ENCODE data around the gene KRT79.

KRT79 gene

DNA sequence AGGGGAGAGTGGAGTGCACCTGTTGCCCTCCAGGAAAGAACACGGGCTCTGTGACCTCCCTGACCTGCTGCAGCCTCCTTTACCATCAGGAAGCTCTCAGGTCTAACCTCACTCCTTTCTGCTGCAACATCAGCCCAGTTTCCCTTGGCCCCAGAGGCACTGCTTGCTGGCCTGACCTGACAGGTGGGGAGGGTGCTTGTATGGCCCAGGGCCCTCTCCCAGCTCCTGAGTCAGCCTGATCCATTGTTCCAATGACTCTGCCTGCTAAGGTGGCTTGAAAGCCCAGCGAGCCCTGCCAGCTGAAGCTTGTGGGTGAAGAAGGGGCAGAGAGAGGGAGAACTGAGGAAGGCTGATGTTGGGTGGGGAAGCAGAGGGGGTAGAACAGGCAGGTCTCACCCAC, 27.9 kb upstream of the KRT79 start:
- H3K4me1 ChIP-seq (ENCODE audit: insufficient read depth, low read length, severe bottlenecking): no peaks in the 10 kb centered on the region
- no peak overlapping the region for H3K27ac ChIP-seq (ENCODE audit: low read depth, low read length, poor library complexity, severe bottlenecking)
- H3K27me3 ChIP-seq (ENCODE audit: insufficient read depth, low read length): no peaks in the 10 kb centered on the region
- no peaks in the 10 kb centered on the region for H4K20me1 ChIP-seq (ENCODE audit: insufficient read depth, low read length)
- H3K9me3 ChIP-seq (ENCODE audit: low read length): no peaks in the 10 kb centered on the region
- H3K36me3 ChIP-seq (ENCODE audit: insufficient read depth, low read length): no peaks in the 10 kb centered on the region
- no peak overlapping the region for H2AFZ ChIP-seq (ENCODE audit: low read length)
- no peak overlapping the region for H3K4me3 ChIP-seq (ENCODE audit: low read depth, low read length, poor library complexity, severe bottlenecking)
- TF ChIP-seq, protein P1, sequence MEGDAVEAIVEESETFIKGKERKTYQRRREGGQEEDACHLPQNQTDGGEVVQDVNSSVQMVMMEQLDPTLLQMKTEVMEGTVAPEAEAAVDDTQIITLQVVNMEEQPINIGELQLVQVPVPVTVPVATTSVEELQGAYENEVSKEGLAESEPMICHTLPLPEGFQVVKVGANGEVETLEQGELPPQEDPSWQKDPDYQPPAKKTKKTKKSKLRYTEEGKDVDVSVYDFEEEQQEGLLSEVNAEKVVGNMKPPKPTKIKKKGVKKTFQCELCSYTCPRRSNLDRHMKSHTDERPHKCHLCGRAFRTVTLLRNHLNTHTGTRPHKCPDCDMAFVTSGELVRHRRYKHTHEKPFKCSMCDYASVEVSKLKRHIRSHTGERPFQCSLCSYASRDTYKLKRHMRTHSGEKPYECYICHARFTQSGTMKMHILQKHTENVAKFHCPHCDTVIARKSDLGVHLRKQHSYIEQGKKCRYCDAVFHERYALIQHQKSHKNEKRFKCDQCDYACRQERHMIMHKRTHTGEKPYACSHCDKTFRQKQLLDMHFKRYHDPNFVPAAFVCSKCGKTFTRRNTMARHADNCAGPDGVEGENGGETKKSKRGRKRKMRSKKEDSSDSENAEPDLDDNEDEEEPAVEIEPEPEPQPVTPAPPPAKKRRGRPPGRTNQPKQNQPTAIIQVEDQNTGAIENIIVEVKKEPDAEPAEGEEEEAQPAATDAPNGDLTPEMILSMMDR (IDR thresholded peaks at IDR 0.05; ENCODE audit: low read length): no peak
- TF ChIP-seq EZH2 (IDR thresholded peaks at IDR 0.05; ENCODE audit: borderline replicate concordance, low read length): no peak
- no peak overlapping the region for H3K4me2 ChIP-seq (ENCODE audit: low read length)
- H3K79me2 ChIP-seq (ENCODE audit: insufficient read depth, low read length): no peaks in the 10 kb centered on the region
- H3K9ac ChIP-seq (ENCODE audit: low read length): no peak overlapping the region
- no peaks in the 10 kb centered on the region for H3F3A ChIP-seq (ENCODE audit: insufficient read depth, low read length)
- no peaks in the 10 kb centered on the region for H3K9me2 ChIP-seq (ENCODE audit: low read depth, low read length)

DNA sequence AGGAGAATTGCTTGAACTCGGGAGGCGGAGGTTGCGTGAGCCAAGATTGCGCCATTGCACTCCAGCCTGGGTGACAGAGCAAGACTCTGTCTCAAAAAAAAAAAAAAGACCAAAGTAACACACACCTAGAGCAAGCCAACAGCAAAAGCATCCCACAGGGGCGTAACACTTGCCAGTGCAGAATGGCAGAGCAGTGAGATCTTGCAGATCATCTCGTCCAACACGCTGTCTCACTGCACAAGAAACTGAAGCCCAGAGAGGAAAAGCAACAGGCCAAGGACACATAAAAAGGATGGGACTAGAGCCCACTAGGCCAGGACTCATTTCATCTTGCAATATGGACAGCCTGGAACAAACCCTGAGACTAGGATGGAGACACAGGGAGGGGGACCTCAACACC, 27.4 kb upstream of the KRT79 start:
- TF ChIP-seq, protein P1 (IDR thresholded peaks at IDR 0.05; ENCODE audit: low read length): no peak
- TF ChIP-seq EZH2 (IDR thresholded peaks at IDR 0.05; ENCODE audit: borderline replicate concordance, low read length): no peak
- Histone ChIP-seq H4K20me1 (ENCODE audit: insufficient read depth, low read length) (no peaks in the 10 kb centered on the region), H3K36me3 (ENCODE audit: insufficient read depth, low read length) (no peaks in the 10 kb centered on the region), H3K4me1 (ENCODE audit: insufficient read depth, low read length, severe bottlenecking) (no peaks in the 10 kb centered on the region), H3K27ac (ENCODE audit: low read depth, low read length, poor library complexity, severe bottlenecking) (no peak overlapping the region), H3F3A (ENCODE audit: insufficient read depth, low read length) (no peaks in the 10 kb centered on the region), H3K4me2 (ENCODE audit: low read length) (no peak overlapping the region), H2AFZ (ENCODE audit: low read length) (no peak overlapping the region), H3K9me3 (ENCODE audit: low read length) (no peaks in the 10 kb centered on the region), H3K9me2 (ENCODE audit: low read depth, low read length) (no peaks in the 10 kb centered on the region), H3K27me3 (ENCODE audit: insufficient read depth, low read length) (no peaks in the 10 kb centered on the region), H3K9ac (ENCODE audit: low read length) (no peak overlapping the region), H3K4me3 (ENCODE audit: low read depth, low read length, poor library complexity, severe bottlenecking) (no peak overlapping the region), H3K79me2 (ENCODE audit: insufficient read depth, low read length) (no peaks in the 10 kb centered on the region)

DNA sequence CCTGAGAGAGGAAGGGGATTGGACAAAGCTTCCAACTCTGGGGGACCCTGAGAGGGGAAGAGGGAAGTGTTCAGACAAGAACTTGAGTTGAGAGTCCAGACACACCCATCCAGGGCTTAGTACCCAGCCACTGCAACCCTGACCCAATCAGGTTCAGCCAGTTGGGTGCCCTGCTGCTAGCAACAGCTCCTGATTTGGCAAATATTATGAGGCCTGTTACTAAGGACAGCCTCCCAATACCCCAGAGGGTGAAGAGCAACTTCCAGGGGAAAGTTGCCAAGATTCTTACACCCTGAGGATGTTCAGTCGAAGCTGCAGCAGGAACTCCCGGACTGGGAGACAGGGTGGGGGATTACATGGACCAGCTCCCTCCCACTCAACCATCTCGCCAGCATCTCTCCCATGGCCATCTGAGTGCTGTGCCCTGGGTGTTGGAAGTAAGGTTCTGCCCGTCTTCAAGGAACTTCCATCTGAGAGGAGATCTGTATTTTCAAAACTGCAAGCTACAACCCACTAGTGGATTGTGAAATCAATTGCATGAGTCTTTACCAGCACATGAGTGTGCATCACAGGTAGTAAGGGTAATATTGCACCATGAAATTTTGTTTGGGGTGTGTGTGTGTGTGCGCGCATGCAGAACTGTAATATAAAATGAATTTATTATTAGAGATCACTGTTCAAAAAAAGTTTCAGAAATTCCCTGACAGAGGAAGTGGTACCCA, 26.2 kb upstream of the KRT79 start:
- Histone ChIP-seq H3K9ac (ENCODE audit: low read length) (no peak overlapping the region), H2AFZ (ENCODE audit: low read length) (no peak overlapping the region), H3F3A (ENCODE audit: insufficient read depth, low read length) (no peaks in the 10 kb centered on the region), H3K27ac (ENCODE audit: low read depth, low read length, poor library complexity, severe bottlenecking) (no peak overlapping the region), H3K36me3 (ENCODE audit: insufficient read depth, low read length) (no peaks in the 10 kb centered on the region), H3K27me3 (ENCODE audit: insufficient read depth, low read length) (no peaks in the 10 kb centered on the region), H3K4me2 (ENCODE audit: low read length) (no peak overlapping the region), H3K79me2 (ENCODE audit: insufficient read depth, low read length) (no peaks in the 10 kb centered on the region), H3K9me3 (ENCODE audit: low read length) (no peaks in the 10 kb centered on the region), H3K9me2 (ENCODE audit: low read depth, low read length) (no peaks in the 10 kb centered on the region), H3K4me1 (ENCODE audit: insufficient read depth, low read length, severe bottlenecking) (no peaks in the 10 kb centered on the region), H4K20me1 (ENCODE audit: insufficient read depth, low read length) (no peaks in the 10 kb centered on the region), H3K4me3 (ENCODE audit: low read depth, low read length, poor library complexity, severe bottlenecking) (no peak overlapping the region)
- TF ChIP-seq, protein P1 (IDR thresholded peaks at IDR 0.05; ENCODE audit: low read length): no peak
- TF ChIP-seq EZH2 (IDR thresholded peaks at IDR 0.05; ENCODE audit: borderline replicate concordance, low read length): no peak

Data from OCI-LY1 (cell line).